GM23338 (cell line): ENCODE data around the gene CDC42EP5. TPM values are rescaled to one million over a fixed set of nuclear protein-coding genes. Genes with fewer than 3 reads are reported as not detected.

ENCODE experiments used
- ATAC-seq: fragments of 200-7000 bp; cut with Tn5 transposase; 3 replicates; pipeline ENCODE4 v1.9.1; 2020
- DNase-seq: peaks from one replicate; pipeline ENCODE4 v3.0.0-alpha.2; 2015; ENCODE audit warnings: low spot score
- H2AFZ ChIP-seq: fragments of 200-600 bp; sonication (generic); 2 replicates; pipeline ENCODE4 v1.8.0; 2016; ENCODE audit warnings: antibody characterized with exemption, mild to moderate bottlenecking, moderate library complexity
- H3F3A ChIP-seq: fragments of 200-600 bp; sonication (generic); replicated peaks from 2 replicates; pipeline ENCODE4 v1.8.0; 2017; ENCODE audit warnings: antibody characterized with exemption, mixed run types, low read depth
- H3K27ac ChIP-seq: fragments of 200-600 bp; sonication (generic); 2 replicates; pipeline ENCODE4 v1.6.1; 2016; ENCODE audit warnings: low read depth
- H3K27me3 ChIP-seq: fragments of 200-600 bp; sonication (generic); 2 replicates; pipeline ENCODE4 v1.8.0; 2016; ENCODE audit warnings: mild to moderate bottlenecking, mixed run types, moderate library complexity; ENCODE audit not compliant: insufficient read depth
- H3K36me3 ChIP-seq: fragments of 200-600 bp; sonication (generic); 2 replicates; pipeline ENCODE4 v1.8.0; 2016; ENCODE audit warnings: mild to moderate bottlenecking; ENCODE audit not compliant: insufficient read depth
- H3K4me1 ChIP-seq: fragments of 200-600 bp; sonication (generic); 2 replicates; pipeline ENCODE4 v1.8.0; 2016; ENCODE audit warnings: mild to moderate bottlenecking, moderate library complexity; ENCODE audit not compliant: insufficient read depth
- H3K4me2 ChIP-seq: fragments of 200-600 bp; sonication (generic); 2 replicates; pipeline ENCODE4 v1.7.1; 2017; ENCODE audit warnings: mixed run types
- H3K4me3 ChIP-seq: fragments of 200-600 bp; sonication (generic); 2 replicates; pipeline ENCODE4 v1.6.1; 2016; ENCODE audit warnings: mixed run types
- H3K79me2 ChIP-seq: fragments of 200-600 bp; sonication (generic); replicated peaks from 2 replicates; pipeline ENCODE4 v1.8.0; 2017; ENCODE audit warnings: mild to moderate bottlenecking; ENCODE audit not compliant: insufficient read depth
- H3K9me2 ChIP-seq: fragments of 200-600 bp; sonication (generic); 2 replicates; pipeline ENCODE4 v1.8.0; 2017; ENCODE audit not compliant: insufficient read depth
- H4K20me1 ChIP-seq: fragments of 200-600 bp; sonication (generic); replicated peaks from 2 replicates; pipeline ENCODE4 v1.8.0; 2017; ENCODE audit warnings: mild to moderate bottlenecking; ENCODE audit not compliant: insufficient read depth
- H3K27ac Mint-ChIP-seq: 2 replicates; pipeline ENCODE4 v1.8.0; 2020; ENCODE audit warnings: inconsistent platforms, mild to moderate bottlenecking, moderate library complexity, mixed read lengths
- H3K27me3 Mint-ChIP-seq: 3 replicates; pipeline ENCODE4 v1.8.0; 2022; ENCODE audit warnings: low read depth, mild to moderate bottlenecking, moderate library complexity, mixed read lengths, inconsistent platforms; ENCODE audit not compliant: insufficient read depth, poor library complexity
- H3K36me3 Mint-ChIP-seq: 3 replicates; pipeline ENCODE4 v1.8.0; 2021; ENCODE audit warnings: low read depth, mild to moderate bottlenecking, inconsistent platforms, moderate library complexity, mixed read lengths
- H3K4me1 Mint-ChIP-seq: 3 replicates; pipeline ENCODE4 v1.8.0; 2020; ENCODE audit warnings: mild to moderate bottlenecking, inconsistent platforms, mixed read lengths
- H3K4me3 Mint-ChIP-seq: 3 replicates; pipeline ENCODE4 v1.8.0; 2021; ENCODE audit warnings: moderate library complexity, mild to moderate bottlenecking, inconsistent platforms, mixed read lengths
- H3K9me3 Mint-ChIP-seq: 3 replicates; pipeline ENCODE4 v1.8.0; 2020; ENCODE audit warnings: moderate library complexity, mild to moderate bottlenecking, inconsistent platforms, mixed read lengths
- CREB1 ChIP-seq: fragments of 250-450 bp; sonication (Bioruptor Pico); IDR thresholded peaks from 2 replicates; pipeline ENCODE4 v1.5.0; 2020; ENCODE audit warnings: low read depth, mild to moderate bottlenecking, moderate library complexity
- CTCF ChIP-seq, 2 experiments: fragments of 200-600 bp in 1 of 2; sonication (generic) in 1 of 2; conservative IDR thresholded peaks; 2 replicates each; pipeline versions ENCODE4 v1.5.1 to v1.6.1; 2016 to 2017; ENCODE audit warnings: antibody characterized with exemption in 2 of 2, low read depth in 2 of 2, mild to moderate bottlenecking in 2 of 2, moderate library complexity in 1 of 2
- ETS1 ChIP-seq: IDR thresholded peaks from 2 replicates; pipeline ENCODE4 v1.6.1; 2016; ENCODE audit warnings: antibody characterized with exemption
- EZH2 ChIP-seq: fragments of 200-600 bp; sonication (generic); IDR thresholded peaks from one replicate; pipeline ENCODE4 v1.8.0; 2017; ENCODE audit warnings: antibody characterized with exemption, mild to moderate bottlenecking, low read depth; ENCODE audit not compliant: unreplicated experiment
- EZH2phosphoT487 ChIP-seq: fragments of 200-600 bp; sonication (generic); IDR thresholded peaks from one replicate; pipeline ENCODE4 v1.8.1; 2018; ENCODE audit warnings: antibody characterized with exemption; ENCODE audit not compliant: unreplicated experiment
- JUNB ChIP-seq: IDR thresholded peaks from one replicate; pipeline ENCODE4 v1.6.1; 2016; ENCODE audit warnings: antibody characterized with exemption; ENCODE audit not compliant: unreplicated experiment
- NANOG ChIP-seq: IDR thresholded peaks from 2 replicates; pipeline ENCODE4 v1.6.1; 2016; ENCODE audit warnings: antibody characterized with exemption, borderline replicate concordance
- POLR2AphosphoS5 ChIP-seq: IDR thresholded peaks from 2 replicates; pipeline ENCODE4 v1.6.1; 2016; ENCODE audit warnings: antibody characterized with exemption, low read depth
- REST ChIP-seq: IDR thresholded peaks from one replicate; pipeline ENCODE4 v1.6.1; 2018; ENCODE audit warnings: antibody characterized with exemption; ENCODE audit not compliant: unreplicated experiment
- STAT1 ChIP-seq: IDR thresholded peaks from one replicate; pipeline ENCODE4 v1.6.1; 2016; ENCODE audit warnings: antibody characterized with exemption; ENCODE audit not compliant: unreplicated experiment
- ZNF114 ChIP-seq: fragments of 250-450 bp; sonication (Bioruptor Pico); IDR thresholded peaks from 2 replicates; pipeline ENCODE4 v1.5.0; 2020; ENCODE audit warnings: mild to moderate bottlenecking, moderate library complexity
- ZNF331 ChIP-seq: fragments of 250-450 bp; sonication (Bioruptor Pico); IDR thresholded peaks from 2 replicates; pipeline ENCODE4 v1.5.0; 2020; ENCODE audit warnings: low read depth, mild to moderate bottlenecking, moderate library complexity
- ZNF462 ChIP-seq: fragments of 250-450 bp; sonication (Bioruptor Pico); IDR thresholded peaks from 2 replicates; pipeline ENCODE4 v1.5.0; 2020; ENCODE audit warnings: mild to moderate bottlenecking, moderate library complexity
- polyA plus RNA-seq: library from polyadenylated mRNA; unstranded; fragments of >200 nt; fragmentation: Nextera tagmentation; extraction: Ambion mirVana; gene quantifications from 2 replicates; pipeline ENCODE4 v1.2.1, GENCODE V29; 2016
- total RNA-seq: library from RNA; depleted of rRNA; stranded (reverse); fragments of >200 nt; shearing (Covaris generic); gene quantifications from 2 replicates; pipeline ENCODE4 v1.2.3, GENCODE V29; 2014

CDC42EP5 gene
- total and polyA plus RNA-seq, 2 experiments from 2014 or later, result 1.4 to 3.4 TPM

DNA sequence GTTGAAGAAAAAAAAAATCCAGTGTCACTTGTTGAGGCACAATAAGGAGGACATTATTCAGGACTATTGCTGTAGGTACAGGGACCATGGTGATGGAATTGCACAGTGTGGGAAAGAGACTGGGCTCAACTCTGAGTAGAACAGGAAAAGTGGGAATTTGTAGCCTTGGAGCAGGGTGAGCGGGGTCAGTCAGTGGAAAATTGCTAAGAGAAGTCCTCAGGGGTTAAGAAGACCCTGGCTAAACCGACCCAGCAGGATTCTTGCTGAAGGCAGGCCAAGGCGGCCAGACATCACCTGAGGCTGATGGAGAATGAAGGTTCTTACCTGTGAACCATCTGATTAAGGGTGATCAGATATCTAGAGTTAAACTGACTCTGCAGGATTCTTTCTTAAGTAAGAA is 42.1 kb upstream of the CDC42EP5 start:
- H3K27ac ChIP-seq, result no peak overlapping the region
- no peak overlapping the region for H3K4me3 Mint-ChIP-seq

More for the DNA sequence above, 42.1 kb upstream of the CDC42EP5 start:
- Mint-ChIP-seq H3K27ac (no peak overlapping the region), H3K36me3 (peaks cover 28% of the 10 kb centered on the region), H3K4me1 (no peaks in the 10 kb centered on the region), H3K27me3 (peaks cover 5% of the 10 kb centered on the region), H3K9me3 (peaks cover 94% of the 10 kb centered on the region)
- DNase-seq (no peak), ATAC-seq (no peak)
- no peaks in the 10 kb centered on the region for H3K9me2 ChIP-seq
- no peak overlapping the region for H3K4me2 ChIP-seq
- no peak overlapping the region for H2AFZ ChIP-seq
- TF ChIP-seq CTCF (conservative IDR thresholded peaks at IDR 0.05; ENCODE audit: low read depth in 2 of 2) (no peak), ZNF331 (CRISPR knock-in tag) (no peak), POLR2AphosphoS5 (no peak), STAT1 (no peak), EZH2 (no peak), NANOG (no peak), JUNB (no peak), ZNF114 (no peak), EZH2phosphoT487 (no peak), CREB1 (CRISPR knock-in tag) (no peak), ETS1 (no peak), ZNF462 (CRISPR knock-in tag) (no peak), REST (no peak)
- no peaks in the 10 kb centered on the region for H4K20me1 ChIP-seq
- H3F3A ChIP-seq, result no peaks in the 10 kb centered on the region
- no peak overlapping the region for H3K4me3 ChIP-seq
- no peaks in the 10 kb centered on the region for H3K79me2 ChIP-seq
- no peaks in the 10 kb centered on the region for H3K36me3 ChIP-seq
- H3K4me1 ChIP-seq, result no peaks in the 10 kb centered on the region
- no peaks in the 10 kb centered on the region for H3K27me3 ChIP-seq
